Nucleus accumbens (tissue), 56 donors: ENCODE measurements around the gene UHRF1.
A peak's percentile ranks its signal among the peaks of the same experiment; 100 is the strongest.
"Not testable (repeated sequence)": the region's sequence is repeated elsewhere in the genome, so short reads cannot be mapped to it uniquely, and the experiment has no call there.

Experiments
- DNase-seq, 56 donors: peaks; one replicate each; lab custom pipeline; 2025; lab: John Stamatoyannopoulos, UW

Gene UHRF1

GRCh38 chr19:4909156-4909896 is at the start of gene UHRF1:
TSS of gene UHRF1 (plus strand) at chr19:4909501. CDS start at chr19:4910886, 1,385 bp downstream.
- no peak for DNase-seq

GRCh38 chr19:4859697-4860096 is 49.6 kb upstream of the UHRF1 start:
- DNase-seq: no peak

- DNase-seq: no peak
Observed at GRCh38 chr19:4861147-4861546, 48.2 kb upstream of the UHRF1 start.

DNA sequence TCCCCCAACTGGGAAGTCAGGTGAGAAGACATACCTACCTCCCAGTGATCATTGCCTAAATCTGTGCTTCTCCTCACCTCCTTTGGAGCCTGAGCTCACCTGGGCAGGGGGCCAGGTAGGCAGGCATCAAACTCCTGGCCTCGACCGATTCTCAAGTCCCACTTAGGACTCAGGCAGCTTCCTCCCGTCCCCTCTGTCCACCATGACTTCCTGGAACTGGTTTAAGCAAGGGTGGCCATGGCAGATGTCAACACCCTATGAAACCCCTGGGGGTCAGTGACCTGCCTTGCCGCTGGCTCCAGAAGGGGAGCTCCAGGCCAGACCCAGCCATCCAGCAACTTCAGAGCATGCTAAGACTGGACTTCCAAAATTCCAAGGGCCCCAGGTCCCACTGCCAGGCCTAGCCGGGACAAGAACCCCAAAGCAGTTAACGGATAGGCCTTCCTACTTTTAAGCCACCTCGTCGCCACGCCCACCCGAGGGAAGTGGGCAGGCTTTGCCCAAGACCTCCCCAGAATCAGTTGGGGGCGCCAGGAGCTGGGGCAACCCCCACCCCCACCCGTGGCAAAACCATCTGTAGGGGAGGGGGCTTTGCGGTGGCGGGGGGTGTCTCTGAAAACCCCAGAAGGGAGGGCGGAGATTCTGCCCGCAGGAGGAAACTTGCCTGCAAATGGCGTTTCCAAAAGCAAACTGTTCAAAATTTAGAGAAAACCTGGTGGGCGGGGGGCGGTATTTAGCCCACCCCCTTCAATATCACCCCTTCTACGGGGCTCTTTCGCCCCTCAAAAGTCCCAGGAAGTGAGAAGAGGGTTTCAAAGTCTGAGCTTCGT is 42.5 kb upstream of the UHRF1 start:
- peak in 13 of 56 donors; percentile 2 to 50 (median 13) for DNase-seq

GRCh38 chr19:4867534-4868285 is 41.6 kb upstream of the UHRF1 start, which contains the start of gene PLIN3:
TSS of gene PLIN3 (minus strand) at chr19:4867667. CDS start at chr19:4861394, 6,273 bp downstream.
- DNase-seq: peak; percentile 39 to 95 (median 83)

GRCh38 chr19:4868286-4868834 is 40.9 kb upstream of the UHRF1 start:
- no peak for DNase-seq

DNA sequence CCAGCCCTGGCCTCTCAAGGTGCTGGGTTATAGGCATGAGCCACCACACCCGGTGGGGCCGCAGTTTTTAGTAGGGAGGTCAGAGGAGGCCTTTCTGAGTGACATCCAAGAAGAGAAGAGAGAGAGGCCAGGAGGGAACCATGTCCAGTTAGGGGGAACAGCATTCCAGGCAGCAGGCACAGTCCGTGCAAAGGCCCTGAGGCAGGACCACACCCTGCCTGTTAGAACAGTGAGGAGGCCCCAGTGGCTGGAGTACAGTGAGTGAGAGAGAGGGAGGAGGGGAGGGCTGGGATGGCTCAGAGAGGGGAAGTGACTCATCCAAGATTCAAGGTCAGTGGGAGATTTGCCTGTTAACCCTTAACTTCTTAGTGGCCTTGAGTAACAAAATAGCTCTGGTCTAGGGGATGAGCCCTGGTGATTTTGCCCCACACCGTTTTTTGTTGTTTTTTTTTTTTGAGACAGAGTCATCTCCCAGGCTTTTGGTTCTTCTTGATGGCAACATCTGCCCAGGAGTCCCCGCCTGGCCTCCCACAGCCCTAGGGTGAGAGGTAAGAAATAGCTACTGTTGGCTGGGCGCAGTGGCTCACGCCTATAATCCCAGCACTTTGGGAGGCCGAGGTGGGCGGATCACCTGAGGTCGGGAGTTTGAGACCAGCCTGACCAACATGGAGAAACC is 39.1 kb upstream of the UHRF1 start:
- DNase-seq: peak in 2 of 56 donors; percentile 4 to 26

DNA sequence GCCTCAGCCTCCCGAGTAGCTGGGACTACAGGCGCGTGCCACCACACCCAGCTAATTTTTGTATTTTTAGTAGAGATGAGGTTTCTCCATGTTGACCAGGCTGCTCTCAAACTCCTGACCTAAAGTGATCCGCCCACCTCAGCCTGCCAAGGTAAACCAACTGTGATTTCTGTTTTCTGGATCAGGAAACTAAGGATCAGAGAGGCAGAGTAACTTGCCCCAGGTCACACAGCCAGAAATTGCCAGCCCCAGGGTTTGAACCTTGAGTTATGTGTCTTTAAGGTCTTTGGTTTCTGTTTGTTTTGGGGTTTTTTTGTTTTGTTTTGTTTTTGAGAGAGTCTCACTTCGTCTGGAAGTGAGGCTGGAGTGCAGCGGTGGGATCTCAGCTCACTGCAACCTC is 37.6 kb upstream of the UHRF1 start:
- DNase-seq: no peak

DNA sequence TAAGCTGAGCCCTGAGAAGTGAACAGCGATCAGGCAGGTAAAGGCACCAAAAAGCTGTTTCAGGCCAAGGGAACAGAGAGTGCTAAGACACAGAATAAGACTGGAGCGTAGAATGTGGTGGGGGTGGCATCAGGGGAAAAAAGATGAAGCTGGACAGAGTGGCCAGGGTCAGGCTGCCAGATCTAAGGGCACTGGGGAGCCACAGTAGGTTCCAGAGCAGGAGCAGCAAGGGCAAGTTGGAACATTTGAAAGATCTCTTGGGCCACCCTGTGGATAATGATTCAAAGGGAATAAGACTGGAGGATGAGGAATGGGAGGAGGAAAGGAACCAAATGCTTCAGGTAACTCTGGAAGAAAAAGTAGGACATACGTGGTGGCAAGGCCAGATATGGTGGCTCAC is 35.4 kb upstream of the UHRF1 start:
- DNase-seq: no peak

GRCh38 chr19:4877753-4878490 is 31.4 kb upstream of the UHRF1 start:
- DNase-seq: peak in 55 of 56 donors; percentile 50 to 95 (median 87)

DNA sequence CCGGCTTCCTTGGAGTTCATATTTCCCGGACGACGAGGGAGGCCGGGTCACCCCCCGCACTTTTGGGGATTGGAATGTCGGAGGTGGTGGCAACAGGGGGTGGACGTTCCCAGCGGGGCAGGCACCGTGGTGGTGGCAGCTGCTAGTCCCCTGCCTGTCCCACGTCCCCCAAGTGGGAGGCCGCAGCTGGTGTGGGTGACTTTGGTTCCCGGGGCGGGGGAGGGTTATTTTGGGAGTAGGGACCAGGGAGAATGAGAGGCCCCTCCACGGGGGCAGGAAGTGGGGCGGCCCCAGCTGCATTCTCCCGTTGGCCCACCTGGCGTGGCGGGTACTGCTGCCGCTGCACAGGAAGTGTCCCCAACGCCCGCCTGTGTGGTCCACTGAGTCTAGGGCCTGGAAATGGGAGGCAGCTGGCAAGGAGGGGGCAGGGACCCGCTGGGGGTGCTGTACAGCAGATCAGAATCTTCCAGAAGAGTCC is 30.8 kb upstream of the UHRF1 start:
- DNase-seq: peak in 34 of 56 donors; percentile 36 to 92 (median 68)

GRCh38 chr19:4879041-4879440 is 30.3 kb upstream of the UHRF1 start:
- DNase-seq: no peak

GRCh38 chr19:4882874-4883273 is 26.4 kb upstream of the UHRF1 start:
- not testable (repeated sequence) for DNase-seq

- DNase-seq: not testable (repeated sequence)
Observed at GRCh38 chr19:4884993-4885392, 24.3 kb upstream of the UHRF1 start.

GRCh38 chr19:4887803-4888202 is 21.5 kb upstream of the UHRF1 start:
- DNase-seq: not testable (repeated sequence)

DNA sequence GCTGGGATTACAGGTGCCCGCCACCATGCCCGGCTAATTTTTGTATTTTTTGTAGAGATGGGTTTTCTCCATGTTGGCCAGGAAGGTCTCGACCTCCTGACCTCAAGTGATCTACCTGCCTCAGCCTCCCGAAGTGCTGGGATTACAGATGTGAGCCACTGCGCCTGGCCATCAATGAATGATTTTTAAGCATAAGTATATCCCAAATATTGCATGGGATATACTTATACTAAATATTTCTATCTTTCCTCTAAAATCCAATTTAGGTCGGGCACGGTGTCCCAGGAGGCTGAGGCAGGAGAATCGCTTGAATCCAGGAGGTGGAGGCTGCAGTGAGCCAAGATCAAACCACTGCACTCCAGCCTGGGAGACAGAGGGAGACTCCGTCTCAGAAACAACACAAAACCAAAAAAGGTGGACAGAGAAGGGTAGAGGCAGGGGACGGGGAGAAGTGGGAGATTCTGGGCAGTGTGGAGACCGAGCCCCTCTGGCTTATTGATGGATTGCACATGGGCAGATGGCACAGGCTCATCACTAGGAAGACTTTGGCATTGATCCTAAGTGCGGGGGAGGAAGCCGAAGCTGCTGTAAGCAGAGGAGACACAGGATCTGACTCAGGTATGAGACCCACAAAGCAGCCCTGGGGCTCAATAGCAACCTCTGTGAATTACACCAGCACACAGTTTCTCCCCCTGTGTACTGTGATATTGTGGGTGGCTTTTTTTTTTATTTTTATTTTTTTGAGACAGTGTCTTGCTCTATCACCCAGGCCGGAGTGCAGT is 20.1 kb upstream of the UHRF1 start:
- DNase-seq: no peak

DNA sequence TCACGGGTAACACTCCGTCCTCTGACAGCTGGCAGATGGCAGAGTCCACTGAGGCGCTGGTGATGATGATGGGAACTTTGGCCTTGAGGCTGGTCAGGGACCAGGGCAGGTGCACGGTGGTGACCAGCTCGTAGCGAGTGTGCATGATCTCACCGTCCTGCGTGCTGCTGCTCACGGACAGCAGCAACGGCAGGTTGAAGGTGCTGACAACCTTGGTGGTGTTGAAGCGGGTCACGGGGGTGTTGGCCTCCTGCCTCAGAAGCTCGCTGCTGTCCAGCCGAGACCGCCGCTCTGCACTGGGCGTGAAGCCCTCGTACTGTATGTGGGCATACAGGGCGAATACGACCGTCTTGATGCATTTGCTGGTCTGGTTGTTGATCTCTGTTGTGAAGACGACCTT is 18.2 kb upstream of the UHRF1 start:
- no peak for DNase-seq

- DNase-seq: not testable (repeated sequence)
Observed at GRCh38 chr19:4892962-4893361, 16.3 kb upstream of the UHRF1 start.
